D721Med (cell line): Measurements from ENCODE around the gene ZNF277.

Experiments used
- DNase-seq: peaks from one replicate; pipeline ENCODE4 v3.0.0; 2011; ENCODE audit warnings: low spot score; ENCODE audit not compliant: insufficient read length
- FAIRE-seq: peaks from 2 replicates; lab custom pipeline; 2011; peaks lifted over from hg19 to GRCh38; lab: Jason Lieb, UNC
- CTCF ChIP-seq: IDR thresholded peaks from 2 replicates; pipeline ENCODE4 v1.5.1; 2012; ENCODE audit warnings: mild to moderate bottlenecking, control low read depth; ENCODE audit not compliant: insufficient read depth; ENCODE audit errors: missing control alignments

ZNF277 gene

GRCh38 chr7:112286250-112287086 is 80.0 kb downstream of the ZNF277 start:
- TF ChIP-seq CTCF = no peak
- DNase-seq (no peak), FAIRE-seq (no peak)

GRCh38 chr7:112288301-112288700 is 81.8 kb downstream of the ZNF277 start:
- DNase-seq = no peak
- FAIRE-seq = no peak
- no peak for TF ChIP-seq CTCF

DNA sequence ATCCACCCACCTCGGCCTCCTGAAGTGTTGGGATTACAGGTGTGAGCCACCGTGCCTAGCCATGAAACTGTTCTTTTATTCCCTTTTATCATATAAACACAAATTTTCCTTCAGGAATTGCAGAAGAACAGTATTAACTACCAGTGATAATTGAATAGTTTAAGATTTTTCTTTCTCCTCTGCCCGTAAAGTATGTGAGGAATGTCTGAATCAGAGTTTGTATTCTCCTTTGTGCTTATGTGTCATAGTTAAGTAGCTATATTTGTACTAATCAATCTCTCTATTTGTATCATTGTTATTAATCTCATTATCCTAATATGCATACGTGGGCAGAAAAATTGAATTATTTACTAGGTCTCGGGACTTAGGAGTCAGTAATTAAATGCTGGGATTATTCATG is 83.6 kb downstream of the ZNF277 start:
- TF ChIP-seq CTCF = no peak
- DNase-seq (no peak), FAIRE-seq (no peak)

DNA sequence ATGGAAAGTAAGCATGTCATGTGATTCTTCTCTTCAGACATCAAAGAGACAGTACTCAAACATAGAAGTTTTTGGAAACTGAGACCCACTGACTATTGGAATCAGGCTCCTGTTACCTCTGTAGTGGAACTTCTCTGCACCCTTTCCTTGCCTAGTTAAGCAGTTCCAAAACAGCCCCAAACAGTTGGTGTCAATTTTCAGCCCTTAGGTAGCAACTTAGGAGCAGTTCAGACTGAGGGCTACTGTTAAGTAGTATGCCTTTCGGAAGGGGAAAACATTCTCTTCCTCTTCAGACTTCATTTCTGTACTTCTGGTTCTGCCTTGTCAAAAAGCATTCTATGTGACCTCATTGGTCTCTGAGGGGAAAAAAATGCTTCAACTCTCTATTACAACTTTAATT is 85.7 kb downstream of the ZNF277 start:
- DNase-seq (no peak), FAIRE-seq (no peak)
- no peak for TF ChIP-seq CTCF

GRCh38 chr7:112293416-112293815 is 86.9 kb downstream of the ZNF277 start:
- no peak for TF ChIP-seq CTCF
- no peak for FAIRE-seq
- no peak for DNase-seq

GRCh38 chr7:112296432-112296831 is 89.9 kb downstream of the ZNF277 start:
- no peak for TF ChIP-seq CTCF

GRCh38 chr7:112297681-112298080 is 91.2 kb downstream of the ZNF277 start:
- no peak for TF ChIP-seq CTCF
- FAIRE-seq = no peak
- DNase-seq = no peak

More at GRCh38 chr7:112296432-112296831, 89.9 kb downstream of the ZNF277 start:
- no peak for FAIRE-seq
- no peak for DNase-seq
